H1 (cell line): ENCODE measurements around the gene ZMAT5. TPM values are rescaled to one million over a fixed set of nuclear protein-coding genes. Genes with fewer than 3 reads are reported as not detected.

Experiments used
- EGR1 ChIP-seq: IDR thresholded peaks from 2 replicates; pipeline ENCODE4 v1.6.1; 2011; ENCODE audit warnings: low read depth, low read length, borderline replicate concordance
- NANOG ChIP-seq: IDR thresholded peaks from 2 replicates; pipeline ENCODE4 v1.6.1; 2011; ENCODE audit warnings: low read length, low read depth, mild to moderate bottlenecking, inconsistent platforms; ENCODE audit not compliant: insufficient read depth, poor library complexity, severe bottlenecking
- SRF ChIP-seq: IDR thresholded peaks from 2 replicates; pipeline ENCODE4 v1.6.1; 2011; ENCODE audit warnings: mild to moderate bottlenecking, low read depth, low read length, moderate library complexity
- TEAD4 ChIP-seq: IDR thresholded peaks from 2 replicates; pipeline ENCODE4 v1.6.1; 2012; ENCODE audit warnings: low read depth, low read length, inconsistent platforms, mixed read lengths
- polyA plus RNA-seq, 7 experiments: library from polyadenylated mRNA; depleted of rRNA in 3 of 7; stranded (reverse) in 5 of 7; unstranded in 2 of 7; fragments of >200 nt in 5 of 7; fragments of 200-250 nt in 2 of 7; gene quantifications; 1 replicate in 5 of 7; 2 replicates in 1 of 7; 4 replicates in 1 of 7; pipeline versions ENCODE4 v1.2.1 to v1.2.3, GENCODE V29; 2011 to 2013; ENCODE audit warnings: missing spikeins in 2 of 7, mixed read lengths in 2 of 7
- total RNA-seq: library from RNA; stranded (reverse); fragmentation: NEBNext Ultra II Directional; extraction: Animal tissue kit (Norgen Biotek cat#: 25700); gene quantifications from 2 replicates; pipeline ENCODE4 v1.2.1, GENCODE V29; 2021

ZMAT5 gene
- total and polyA plus RNA-seq, 2 of the 8 experiments (the other 6 are each of a cell fraction or from before 2014, with no cell fraction given): 14.0 to 38.3 TPM

DNA sequence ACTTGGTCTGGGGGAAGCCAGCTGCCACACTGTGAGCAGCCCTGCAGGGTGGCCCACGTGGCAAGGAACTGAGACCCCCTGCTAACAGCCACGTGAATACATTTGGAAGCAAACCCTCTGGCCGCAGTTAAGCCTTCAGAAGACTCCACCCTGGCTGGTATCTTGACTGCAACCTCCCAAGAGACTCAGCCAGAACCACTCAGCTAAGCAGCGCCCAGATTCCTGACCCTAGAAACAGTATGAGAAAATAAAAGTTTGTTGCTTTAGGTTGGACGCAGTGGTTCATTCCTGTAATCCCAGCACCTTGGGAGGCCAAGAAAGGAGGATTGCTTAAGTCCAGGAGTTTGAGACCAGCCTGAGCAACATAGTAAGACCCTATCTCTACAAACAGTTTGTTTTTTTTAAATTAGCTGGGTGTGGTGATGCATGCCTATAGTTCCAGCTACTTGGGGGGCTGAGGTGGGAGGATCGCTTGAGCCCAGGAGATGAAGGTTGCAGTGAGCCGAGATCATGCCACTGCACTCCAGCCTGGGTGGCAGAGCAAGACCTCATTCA lies 8.7 kb downstream of the ZMAT5 start (continued):
- TF ChIP-seq TEAD4 (no peak), EGR1 (no peak), NANOG (no peak), SRF (no peak)
